ENCODE measurements around the gene GALNT13.

GALNT13 gene

DNA sequence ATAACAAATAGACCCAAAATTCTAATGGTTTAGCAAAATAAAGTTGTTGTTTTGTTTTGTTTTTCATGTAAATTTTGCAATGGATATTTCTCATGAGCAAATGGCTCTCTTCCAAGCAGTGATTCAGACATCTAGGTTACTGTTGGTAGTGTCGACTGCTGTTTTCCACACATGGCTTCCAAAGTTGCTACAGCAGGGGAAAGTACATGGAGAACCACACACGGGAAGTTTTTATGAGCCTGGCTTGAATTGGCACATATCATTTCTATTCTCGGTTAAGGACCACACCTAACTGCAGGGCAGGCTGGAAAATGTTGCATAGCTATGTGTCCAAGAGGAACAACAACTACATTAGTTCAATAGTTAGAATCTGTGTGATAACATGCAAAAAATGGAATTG is 262.1 kb downstream of the GALNT13 start:
- DNase-seq = no peak

GRCh38 chr2:154140249-154141025 is 268.7 kb downstream of the GALNT13 start:
- no peak for DNase-seq

DNA sequence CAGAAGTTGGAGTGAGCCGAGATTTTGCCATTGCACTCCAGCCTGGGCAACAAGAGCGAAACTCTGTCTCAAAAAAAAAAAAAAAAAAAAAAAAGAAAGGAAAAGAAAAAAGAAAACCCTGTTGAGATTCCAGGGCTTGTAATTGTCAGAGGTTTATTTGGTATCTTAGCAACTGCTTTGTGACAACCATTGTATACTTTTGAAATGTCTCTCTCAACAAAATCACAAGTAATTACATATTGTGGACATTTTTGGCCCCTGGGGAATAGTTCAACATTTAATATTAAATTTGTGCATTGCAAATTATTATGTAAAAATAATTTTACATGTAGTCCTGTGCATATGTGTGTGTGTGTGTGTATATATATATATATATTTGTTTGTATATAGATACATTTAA is 270.8 kb downstream of the GALNT13 start:
- DNase-seq = no peak

GRCh38 chr2:154143105-154143504 is 271.4 kb downstream of the GALNT13 start:
- no peak for DNase-seq

DNA sequence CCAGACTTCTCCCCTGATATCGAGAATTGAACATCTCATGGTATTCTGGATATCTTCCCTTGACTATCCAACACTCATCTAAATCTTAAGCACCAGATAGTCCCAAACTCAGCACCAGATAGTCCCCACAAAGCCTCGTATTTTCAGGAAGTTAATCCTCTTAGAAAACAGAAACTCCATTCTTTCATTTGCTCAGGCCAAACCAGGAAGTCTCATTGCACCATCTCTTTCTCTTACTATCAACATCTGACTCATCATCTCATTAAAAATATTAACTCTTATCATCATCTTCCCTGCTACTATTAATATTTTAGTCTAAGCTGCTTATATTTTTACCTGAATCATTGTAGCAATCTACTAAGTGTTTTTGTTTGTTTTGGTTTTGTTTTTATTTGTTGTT is 286.4 kb downstream of the GALNT13 start:
- no peak for DNase-seq

DNA sequence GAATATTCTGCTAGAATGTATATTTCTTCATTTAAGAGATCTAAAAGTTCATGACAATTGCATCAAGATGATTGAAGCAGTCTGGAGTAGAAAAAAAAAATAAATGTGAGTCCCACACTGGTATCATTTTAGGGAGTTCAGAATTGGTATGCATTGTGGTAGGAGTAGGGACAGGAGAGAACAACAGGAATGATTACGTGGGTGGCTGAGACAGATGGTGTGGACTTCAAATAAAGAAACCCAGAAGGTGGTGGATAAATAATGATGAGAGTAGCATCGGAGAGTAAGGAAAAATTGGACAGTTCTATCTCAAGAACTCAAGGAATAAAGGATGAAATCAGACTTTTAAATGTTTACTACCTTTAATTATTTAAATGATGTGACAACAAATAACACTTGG is 289.6 kb downstream of the GALNT13 start:
- no peak for DNase-seq

DNA sequence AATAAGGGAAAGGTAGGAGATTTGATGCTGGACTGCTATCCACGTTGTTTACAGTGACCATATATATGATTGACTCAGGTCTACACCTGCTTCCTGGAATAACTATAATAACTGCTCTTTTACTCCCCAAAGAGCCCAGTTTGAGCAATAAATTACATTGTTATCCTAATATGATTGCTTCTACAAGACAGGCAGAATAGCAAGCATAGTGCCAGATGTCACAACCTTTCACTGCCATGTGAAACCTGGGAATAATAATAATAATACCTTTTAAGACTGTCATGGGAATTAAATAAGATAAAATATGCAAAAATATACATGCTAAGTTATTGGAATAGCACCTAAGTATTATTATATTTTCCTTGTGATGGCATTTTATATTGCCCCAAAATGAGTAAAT is 298.7 kb downstream of the GALNT13 start:
- DNase-seq = no peak

DNA sequence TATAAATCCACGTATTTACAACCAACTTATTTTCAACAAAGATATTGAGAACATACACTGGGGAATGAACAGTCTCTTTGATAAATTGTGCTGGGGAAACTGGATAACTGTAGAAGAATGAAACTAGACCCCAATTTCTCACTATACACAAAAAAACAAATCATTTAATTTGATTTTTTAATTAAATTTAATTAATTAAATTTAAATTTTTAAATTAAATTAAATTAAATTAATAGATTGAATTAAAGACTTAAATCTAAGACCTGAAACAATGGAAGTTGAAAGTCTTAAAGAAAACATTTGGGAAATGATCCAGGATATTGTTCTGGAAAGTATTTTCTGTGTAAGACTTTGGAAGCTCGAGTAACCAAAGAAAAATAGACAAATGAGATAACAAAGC is 301.4 kb downstream of the GALNT13 start:
- DNase-seq = no peak

DNA sequence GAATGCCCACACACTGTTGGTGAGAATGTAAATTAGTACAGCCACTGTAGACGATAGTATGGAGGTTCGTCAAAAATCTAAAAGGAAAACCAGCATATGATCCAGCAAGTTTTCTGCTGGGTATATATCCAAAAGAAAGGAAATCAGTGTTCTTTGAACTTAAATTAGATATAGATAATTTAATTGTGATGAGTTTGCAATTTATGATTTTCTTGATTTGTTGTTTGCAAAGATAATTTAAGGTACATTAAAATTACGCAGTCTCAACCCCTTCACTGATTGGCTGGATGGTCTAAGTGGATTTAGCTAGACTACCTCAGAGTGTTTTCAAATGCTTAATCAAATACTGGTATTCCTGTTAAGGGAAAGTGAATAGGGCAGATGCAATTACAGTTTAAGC is 302.2 kb downstream of the GALNT13 start:
- DNase-seq = no peak

DNA sequence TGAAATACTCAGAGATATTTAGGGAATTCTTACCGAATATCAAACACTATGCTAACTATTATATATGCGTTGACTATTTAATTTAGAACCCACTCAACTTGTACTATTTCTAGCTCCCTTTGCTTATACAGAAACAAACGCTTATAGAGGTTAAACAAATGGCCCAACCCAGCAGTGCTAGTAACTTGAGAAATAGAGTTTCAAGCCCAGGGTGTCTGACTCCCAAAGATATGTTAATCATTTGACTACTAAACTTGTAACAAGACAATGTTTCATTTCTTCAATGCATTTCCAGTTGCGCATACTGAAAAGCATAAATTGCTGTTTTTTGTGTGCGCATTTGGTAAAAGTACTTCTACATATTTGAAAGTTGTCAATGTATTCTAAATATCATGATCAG is 310.3 kb downstream of the GALNT13 start:
- DNase-seq = no peak

DNA sequence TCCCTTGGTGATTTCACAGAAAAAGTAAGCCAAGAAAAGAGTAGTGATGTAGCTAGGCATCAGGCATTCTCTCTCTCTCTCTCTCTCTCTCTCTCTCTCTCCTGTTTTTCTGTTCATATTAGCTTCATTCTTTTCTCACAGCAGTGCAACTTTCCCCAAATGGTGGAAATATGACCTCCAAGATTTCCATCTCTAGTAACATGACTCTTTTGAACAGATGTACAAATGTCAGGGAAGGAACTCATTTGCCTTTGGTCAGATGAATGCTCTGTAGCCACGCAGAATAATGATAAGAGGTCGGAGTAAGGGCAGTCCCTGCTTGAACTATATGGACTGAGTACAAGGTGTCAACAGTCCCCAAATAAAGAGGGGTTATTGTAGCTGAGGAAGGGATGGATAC is 316.2 kb downstream of the GALNT13 start:
- no peak for DNase-seq

- no peak for DNase-seq
Measured at GRCh38 chr2:154189953-154190352, 318.2 kb downstream of the GALNT13 start.

- DNase-seq = no peak
Measured at GRCh38 chr2:154193246-154193645, 321.5 kb downstream of the GALNT13 start.

DNA sequence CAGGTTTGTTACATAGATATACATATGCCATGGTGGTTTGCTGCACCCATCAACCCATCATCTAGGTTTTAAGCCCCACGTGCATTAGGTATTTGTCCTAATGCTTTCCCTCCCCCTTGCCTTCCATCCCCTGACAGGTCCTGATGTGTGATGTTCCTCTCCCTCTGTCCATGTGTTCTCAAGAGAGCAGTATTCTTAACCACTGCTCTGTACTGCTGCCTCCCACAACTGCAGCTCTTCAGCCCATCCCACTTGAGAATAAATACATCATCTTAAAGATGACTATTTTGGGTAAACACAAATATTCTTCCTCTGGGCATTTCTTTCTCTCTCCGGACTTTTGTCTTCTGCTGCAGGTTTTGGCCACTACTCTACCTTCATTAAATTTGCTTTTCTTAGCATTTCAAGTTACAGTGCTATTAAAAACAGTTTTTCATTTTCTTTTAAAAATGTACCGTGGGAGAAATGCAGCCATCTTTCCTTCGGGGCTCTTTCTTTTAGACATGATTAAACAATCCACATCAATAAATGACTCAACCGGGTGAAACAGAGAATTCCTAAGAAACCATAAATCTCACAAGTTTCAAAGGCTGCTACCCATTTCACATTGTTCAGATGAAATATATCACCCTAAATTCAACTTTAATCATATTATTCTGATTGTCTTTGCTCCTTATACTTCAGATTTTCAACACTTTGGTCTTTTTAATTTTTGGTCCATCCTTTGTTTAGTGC is 323.4 kb downstream of the GALNT13 start:
- no peak for DNase-seq

DNA sequence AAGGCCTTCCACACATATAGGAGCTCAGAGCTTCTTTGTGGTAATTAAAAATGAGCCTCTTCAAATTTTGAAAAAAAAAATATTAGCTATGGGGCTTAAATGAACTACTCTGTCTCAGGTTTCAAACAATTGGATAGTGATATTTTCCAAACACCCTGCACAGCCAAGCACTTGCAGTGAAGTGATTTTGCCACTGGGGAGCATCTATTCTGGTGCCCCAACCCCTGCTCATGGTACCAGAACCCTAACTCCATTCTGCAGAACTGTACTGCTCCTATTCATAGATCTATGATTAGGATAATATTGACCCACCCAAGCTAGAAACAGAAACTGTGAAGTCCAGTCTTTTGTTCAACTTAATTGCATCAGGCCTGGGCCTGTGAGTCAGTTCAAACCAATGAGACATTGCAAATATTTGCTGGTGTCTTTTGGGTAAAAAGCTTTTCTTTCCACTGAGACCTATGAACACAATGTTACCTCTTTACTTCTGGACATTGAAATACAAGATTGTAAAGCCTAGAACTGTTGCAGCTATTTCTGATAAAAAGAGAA is 324.0 kb downstream of the GALNT13 start:
- no peak for DNase-seq

DNA sequence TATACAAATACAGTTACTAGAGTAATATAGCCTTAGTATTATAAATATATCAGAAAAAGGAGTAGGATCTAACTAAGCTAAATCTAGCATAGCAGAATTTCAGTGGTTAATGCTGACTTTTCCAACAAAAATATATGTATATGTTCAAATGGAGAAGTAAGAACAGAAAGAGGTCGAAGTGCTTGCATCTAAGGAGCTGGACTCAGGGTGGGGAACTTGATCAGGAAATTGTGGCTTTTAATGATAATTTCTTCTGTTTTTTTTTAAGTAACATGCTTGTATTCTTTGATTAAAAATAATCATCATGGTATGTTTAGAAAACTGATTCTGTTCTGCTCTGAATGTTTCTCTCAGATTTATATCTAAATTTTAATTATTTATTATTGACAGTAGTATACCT is 327.1 kb downstream of the GALNT13 start:
- DNase-seq = no peak

DNA sequence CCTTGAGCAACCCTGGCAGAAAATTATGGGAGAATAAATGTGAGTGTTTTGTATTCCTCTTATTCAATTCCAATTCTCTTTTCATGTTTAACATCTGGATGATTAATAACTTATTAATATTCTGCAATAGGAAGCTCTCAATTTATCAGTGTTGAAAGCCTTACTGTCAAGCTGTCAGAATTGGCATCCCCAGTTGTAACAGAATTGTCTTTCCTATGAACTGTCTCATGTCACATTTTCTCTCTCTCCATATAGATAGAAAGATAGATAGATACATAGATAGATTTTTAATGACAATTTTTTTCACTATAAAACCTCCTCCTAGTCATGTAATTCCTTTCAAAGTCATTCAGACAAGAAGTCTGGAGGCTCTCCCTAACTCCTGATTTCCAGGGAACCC is 331.5 kb downstream of the GALNT13 start:
- no peak for DNase-seq

DNA sequence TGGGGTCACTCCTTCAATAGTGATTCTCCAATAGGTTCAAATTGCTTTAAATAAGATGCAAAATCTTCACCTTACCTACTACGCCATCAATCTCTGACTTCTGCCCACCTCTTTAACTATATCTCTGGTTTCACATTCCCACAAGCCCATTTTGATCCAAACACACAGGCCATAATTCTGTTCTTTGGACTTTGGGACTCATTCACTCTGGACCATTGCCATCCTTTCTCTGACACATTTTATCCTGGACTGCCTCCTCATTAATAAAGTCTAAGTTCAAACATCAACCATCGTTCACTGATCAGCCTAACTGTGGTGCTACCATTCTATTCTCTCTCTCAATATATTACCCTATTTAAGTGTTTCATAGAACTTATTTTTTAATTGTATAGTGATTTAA is 332.2 kb downstream of the GALNT13 start:
- no peak for DNase-seq

DNA sequence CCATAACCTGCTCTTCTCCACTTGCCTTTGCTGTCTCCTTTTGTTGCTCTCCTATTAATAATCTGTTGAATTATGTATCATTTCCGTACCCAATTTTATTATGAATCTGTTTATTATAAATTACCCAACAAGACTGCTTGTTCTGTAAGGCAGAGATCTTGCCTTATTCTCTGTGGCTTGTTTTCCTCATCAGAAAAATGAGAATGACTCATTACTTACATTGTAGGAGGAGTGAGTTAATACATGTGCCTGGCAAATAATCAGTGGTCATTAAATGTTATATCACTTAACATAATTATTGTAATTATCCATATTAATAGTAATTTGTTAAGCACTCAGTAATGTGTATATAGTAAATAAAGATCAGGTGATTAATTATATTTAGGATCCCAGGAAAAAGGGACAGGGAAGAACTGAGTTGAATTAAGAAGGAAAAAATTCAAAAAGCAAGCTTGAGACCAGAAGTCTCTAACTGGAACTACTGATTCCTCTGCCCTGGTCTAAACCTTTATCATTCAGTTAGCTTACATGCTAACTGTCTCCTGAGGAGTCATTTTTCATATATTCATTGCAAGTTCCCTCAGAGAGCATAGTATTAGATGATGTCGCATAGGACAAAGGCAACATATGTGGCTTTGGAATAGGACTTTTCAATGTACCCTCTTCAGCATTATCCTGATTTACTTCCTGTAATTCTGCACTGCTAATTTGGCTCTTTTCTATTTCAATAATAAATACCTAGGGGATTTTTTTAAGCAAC is 335.7 kb downstream of the GALNT13 start:
- DNase-seq = no peak

DNA sequence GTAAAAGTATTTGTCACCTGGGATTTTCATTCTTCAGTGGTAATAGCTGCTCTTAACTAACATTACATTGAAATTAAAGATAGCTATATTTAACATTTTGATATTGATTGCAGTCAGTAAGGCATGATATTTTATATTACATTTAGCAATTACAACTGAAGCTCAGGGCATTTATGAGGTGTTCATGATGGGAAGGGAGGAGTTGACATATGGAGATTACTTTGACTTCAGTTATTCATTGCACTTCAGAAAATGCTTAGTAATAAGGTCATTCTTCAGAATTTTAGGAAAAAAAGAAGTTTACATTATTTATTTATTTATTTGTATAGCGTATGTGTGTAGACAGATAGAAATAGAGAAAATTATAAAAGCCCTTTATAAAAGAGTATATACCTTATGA is 352.0 kb downstream of the GALNT13 start:
- no peak for DNase-seq

GRCh38 chr2:154226931-154227330 is 355.2 kb downstream of the GALNT13 start:
- no peak for DNase-seq

GRCh38 chr2:154228566-154229280 is 357.0 kb downstream of the GALNT13 start:
- DNase-seq = no peak

DNA sequence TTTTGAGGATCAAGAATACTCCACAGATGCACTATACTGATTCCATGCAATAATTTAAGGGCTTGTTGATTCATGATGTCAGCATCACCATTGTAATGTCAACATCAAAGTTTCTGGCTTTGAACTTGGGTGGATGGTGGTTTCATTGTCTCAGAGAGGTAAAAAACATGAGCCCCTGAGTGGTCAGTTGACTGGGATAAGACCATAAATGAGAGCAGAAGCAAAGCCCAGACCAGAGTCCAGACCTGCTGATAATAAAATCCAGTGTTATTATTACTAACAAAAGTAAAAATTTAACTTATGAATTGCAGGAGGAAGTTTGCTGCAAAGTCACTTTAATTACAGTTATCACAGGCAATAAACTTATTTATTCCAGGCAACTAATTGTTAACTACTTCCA is 358.2 kb downstream of the GALNT13 start:
- DNase-seq = no peak

Data from effector CD8-positive, alpha-beta T cell (primary cell).